HepG2 (cell line): Measurements from ENCODE around the gene PMM2. TPM values are rescaled to one million over a fixed set of nuclear protein-coding genes. Genes with fewer than 3 reads are reported as not detected.

Experiments used
- CBX5 ChIP-seq: sonication (generic); formaldehyde crosslinking; IDR thresholded peaks from 2 replicates; pipeline ENCODE4 v1.4.0; 2020; ENCODE audit warnings: missing genetic modification reagents, borderline replicate concordance
- GABPA ChIP-seq, 2 experiments: IDR thresholded peaks; 2 replicates each; pipeline ENCODE4 v1.6.1; 2011 to 2016; ENCODE audit warnings: low read depth in 2 of 2, low read length in 1 of 2, missing biosample characterization in 1 of 2, missing genetic modification characterization in 1 of 2
- HMG20B ChIP-seq: conservative IDR thresholded peaks from 2 replicates; pipeline ENCODE4 v1.6.1; 2016; ENCODE audit warnings: missing genetic modification reagents, missing compliant biosample characterization
- HOXD1 ChIP-seq: sonication (generic); formaldehyde crosslinking; IDR thresholded peaks from 2 replicates; pipeline ENCODE4 v1.5.0; 2020; ENCODE audit warnings: missing genetic modification reagents
- KDM4B ChIP-seq: sonication (generic); formaldehyde crosslinking; IDR thresholded peaks from 2 replicates; pipeline ENCODE4 v1.4.0; 2020; ENCODE audit warnings: missing genetic modification reagents
- NCOR1 ChIP-seq: fragments of 200-600 bp; sonication (generic); IDR thresholded peaks from 2 replicates; pipeline ENCODE4 v1.7.0; 2017; ENCODE audit warnings: antibody characterized with exemption, low read length, borderline replicate concordance
- ZFP36L2 ChIP-seq: sonication (generic); formaldehyde crosslinking; IDR thresholded peaks from 2 replicates; pipeline ENCODE4 v1.4.0; 2020; ENCODE audit warnings: missing genetic modification reagents
- ZFP90 ChIP-seq: sonication (generic); formaldehyde crosslinking; IDR thresholded peaks from 2 replicates; pipeline ENCODE4 v1.8.0; 2022; ENCODE audit warnings: missing genetic modification reagents, mild to moderate bottlenecking, inconsistent platforms, borderline replicate concordance
- ZNF589 ChIP-seq: sonication (generic); formaldehyde crosslinking; conservative IDR thresholded peaks from 2 replicates; pipeline ENCODE4 v1.8.0; 2022; ENCODE audit warnings: mild to moderate bottlenecking, moderate library complexity, missing genetic modification reagents
- ZNF737 ChIP-seq: sonication (generic); formaldehyde crosslinking; IDR thresholded peaks from 2 replicates; pipeline ENCODE4 v1.5.0; 2020; ENCODE audit warnings: missing genetic modification reagents, mild to moderate bottlenecking, borderline replicate concordance
- ZSCAN12 ChIP-seq: sonication (generic); formaldehyde crosslinking; IDR thresholded peaks from 2 replicates; pipeline ENCODE4 v1.9.0; 2021; ENCODE audit warnings: mild to moderate bottlenecking, missing genetic modification reagents
- polyA plus RNA-seq, 8 experiments: library from polyadenylated mRNA; depleted of rRNA in 3 of 8; stranded (reverse) in 7 of 8; unstranded in 1 of 8; fragments of >200 nt; fragmentation: Illumina TruSeq in 4 of 8; extraction: Trizol in 4 of 8; gene quantifications; 2 replicates each; pipeline versions ENCODE4 v1.2.1 to v1.2.3, GENCODE V29; 2011 to 2016; ENCODE audit warnings: low read depth in 4 of 8, missing spikeins in 1 of 8, mixed read lengths in 1 of 8; ENCODE audit not compliant: insufficient read depth in 1 of 8
- total RNA-seq, 5 experiments: library from RNA; depleted of rRNA; stranded (reverse); fragments of >200 nt; fragmentation: Illumina TruSeq; extraction: Trizol; gene quantifications; 2 replicates each; pipeline ENCODE4 v1.2.3, GENCODE V29; 2016; ENCODE audit warnings: low read depth in 1 of 5
- TF ChIP-seq, protein P1 (sequence below): sonication (generic); formaldehyde crosslinking; IDR thresholded peaks from one replicate; pipeline ENCODE4 v1.5.1; 2020; ENCODE audit warnings: mild to moderate bottlenecking, missing genetic modification reagents; ENCODE audit errors: not compliant biosample characterization
- TF ChIP-seq, protein P2 (sequence below), 2 experiments: sonication (generic) in 1 of 2; formaldehyde crosslinking in 1 of 2; IDR thresholded peaks; 2 replicates each; pipeline versions ENCODE4 v1.4.0 to v1.6.1; 2016 to 2020; ENCODE audit warnings: borderline replicate concordance in 1 of 2, low read depth in 1 of 2, mild to moderate bottlenecking in 1 of 2, missing genetic modification reagents in 1 of 2

PMM2 gene
- total and polyA plus RNA-seq, 2 of the 13 experiments (the other 11 are each of a cell fraction or from before 2014, with no cell fraction given) = 52.2 to 93.7 TPM

DNA sequence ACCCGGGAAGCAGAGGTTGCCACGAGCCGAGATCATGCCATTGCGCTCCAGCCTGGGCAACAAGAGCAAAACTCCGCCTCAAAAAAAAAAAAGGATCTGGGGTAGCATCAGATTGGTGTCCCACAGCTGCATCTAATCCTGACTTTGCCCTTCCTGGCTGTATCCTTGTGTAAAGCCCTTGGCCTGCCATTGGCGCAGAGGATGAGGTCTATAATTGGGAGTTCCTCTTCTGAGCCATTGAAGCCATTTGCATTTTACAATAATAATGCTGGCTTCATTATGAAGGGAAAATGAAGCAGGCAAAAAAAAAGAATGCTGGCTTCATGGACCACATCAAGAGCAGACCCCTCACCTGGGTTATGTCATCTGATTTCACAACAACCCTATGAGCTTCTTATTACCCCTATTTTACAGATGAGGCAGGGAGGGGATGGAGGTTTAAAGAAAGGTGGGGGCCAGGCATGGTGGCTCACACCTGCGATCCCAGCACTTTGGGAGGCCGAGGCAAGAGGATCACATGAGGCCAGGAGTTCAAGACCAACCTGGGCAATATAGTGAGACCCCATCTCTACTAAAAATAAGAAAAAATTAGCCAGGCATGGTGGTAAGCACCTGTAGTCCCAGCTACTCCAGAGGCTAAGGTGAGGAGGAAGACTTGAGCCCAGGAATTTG lies 83.3 kb downstream of the PMM2 start (continued):
- TF ChIP-seq, protein P1, sequence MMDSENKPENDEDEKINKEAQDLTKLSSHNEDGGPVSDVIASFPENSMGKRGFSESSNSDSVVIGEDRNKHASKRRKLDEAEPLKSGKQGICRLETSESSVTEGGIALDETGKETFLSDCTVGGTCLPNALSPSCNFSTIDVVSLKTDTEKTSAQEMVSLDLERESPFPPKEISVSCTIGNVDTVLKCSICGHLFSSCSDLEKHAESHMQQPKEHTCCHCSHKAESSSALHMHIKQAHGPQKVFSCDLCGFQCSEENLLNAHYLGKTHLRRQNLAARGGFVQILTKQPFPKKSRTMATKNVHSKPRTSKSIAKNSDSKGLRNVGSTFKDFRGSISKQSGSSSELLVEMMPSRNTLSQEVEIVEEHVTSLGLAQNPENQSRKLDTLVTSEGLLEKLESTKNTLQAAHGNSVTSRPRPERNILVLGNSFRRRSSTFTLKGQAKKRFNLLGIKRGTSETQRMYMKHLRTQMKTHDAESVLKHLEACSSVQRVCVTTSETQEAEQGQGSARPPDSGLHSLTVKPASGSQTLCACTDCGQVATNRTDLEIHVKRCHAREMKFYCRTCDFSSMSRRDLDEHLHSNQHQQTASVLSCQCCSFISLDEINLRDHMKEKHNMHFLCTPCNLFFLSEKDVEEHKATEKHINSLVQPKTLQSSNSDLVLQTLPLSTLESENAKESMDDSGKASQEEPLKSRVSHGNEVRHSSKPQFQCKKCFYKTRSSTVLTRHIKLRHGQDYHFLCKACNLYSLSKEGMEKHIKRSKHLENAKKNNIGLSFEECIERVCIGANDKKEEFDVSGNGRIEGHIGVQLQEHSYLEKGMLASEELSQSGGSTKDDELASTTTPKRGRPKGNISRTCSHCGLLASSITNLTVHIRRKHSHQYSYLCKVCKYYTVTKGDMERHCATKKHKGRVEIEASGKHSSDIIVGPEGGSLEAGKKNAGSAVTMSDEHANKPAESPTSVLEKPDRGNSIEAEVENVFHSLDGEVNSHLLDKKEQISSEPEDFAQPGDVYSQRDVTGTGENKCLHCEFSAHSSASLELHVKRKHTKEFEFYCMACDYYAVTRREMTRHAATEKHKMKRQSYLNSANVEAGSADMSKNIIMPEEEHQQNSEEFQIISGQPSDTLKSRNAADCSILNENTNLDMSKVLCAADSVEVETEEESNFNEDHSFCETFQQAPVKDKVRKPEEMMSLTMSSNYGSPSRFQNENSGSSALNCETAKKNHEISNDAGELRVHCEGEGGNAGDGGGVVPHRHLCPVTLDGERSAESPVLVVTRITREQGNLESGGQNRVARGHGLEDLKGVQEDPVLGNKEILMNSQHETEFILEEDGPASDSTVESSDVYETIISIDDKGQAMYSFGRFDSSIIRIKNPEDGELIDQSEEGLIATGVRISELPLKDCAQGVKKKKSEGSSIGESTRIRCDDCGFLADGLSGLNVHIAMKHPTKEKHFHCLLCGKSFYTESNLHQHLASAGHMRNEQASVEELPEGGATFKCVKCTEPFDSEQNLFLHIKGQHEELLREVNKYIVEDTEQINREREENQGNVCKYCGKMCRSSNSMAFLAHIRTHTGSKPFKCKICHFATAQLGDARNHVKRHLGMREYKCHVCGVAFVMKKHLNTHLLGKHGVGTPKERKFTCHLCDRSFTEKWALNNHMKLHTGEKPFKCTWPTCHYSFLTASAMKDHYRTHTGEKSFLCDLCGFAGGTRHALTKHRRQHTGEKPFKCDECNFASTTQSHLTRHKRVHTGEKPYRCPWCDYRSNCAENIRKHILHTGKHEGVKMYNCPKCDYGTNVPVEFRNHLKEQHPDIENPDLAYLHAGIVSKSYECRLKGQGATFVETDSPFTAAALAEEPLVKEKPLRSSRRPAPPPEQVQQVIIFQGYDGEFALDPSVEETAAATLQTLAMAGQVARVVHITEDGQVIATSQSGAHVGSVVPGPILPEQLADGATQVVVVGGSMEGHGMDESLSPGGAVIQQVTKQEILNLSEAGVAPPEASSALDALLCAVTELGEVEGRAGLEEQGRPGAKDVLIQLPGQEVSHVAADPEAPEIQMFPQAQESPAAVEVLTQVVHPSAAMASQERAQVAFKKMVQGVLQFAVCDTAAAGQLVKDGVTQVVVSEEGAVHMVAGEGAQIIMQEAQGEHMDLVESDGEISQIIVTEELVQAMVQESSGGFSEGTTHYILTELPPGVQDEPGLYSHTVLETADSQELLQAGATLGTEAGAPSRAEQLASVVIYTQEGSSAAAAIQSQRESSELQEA (CRISPR knock-in tag) = peak; percentile 2
- TF ChIP-seq NCOR1 (no peak), KDM4B (CRISPR knock-in tag) (no peak), ZFP36L2 (CRISPR knock-in tag) (no peak), ZFP90 (CRISPR knock-in tag) (no peak), HOXD1 (CRISPR knock-in tag) (no peak), CBX5 (CRISPR knock-in tag) (no peak), ZSCAN12 (CRISPR knock-in tag) (no peak), ZNF589 (CRISPR knock-in tag) (no peak), ZNF737 (CRISPR knock-in tag) (no peak), HMG20B (CRISPR knock-in tag) (no peak), GABPA (IDR thresholded peaks at IDR 0.05; ENCODE audit: low read depth, low read length) (no peak), GABPA (CRISPR knock-in tag; IDR thresholded peaks at IDR 0.05; ENCODE audit: low read depth) (no peak)
- TF ChIP-seq, protein P2, sequence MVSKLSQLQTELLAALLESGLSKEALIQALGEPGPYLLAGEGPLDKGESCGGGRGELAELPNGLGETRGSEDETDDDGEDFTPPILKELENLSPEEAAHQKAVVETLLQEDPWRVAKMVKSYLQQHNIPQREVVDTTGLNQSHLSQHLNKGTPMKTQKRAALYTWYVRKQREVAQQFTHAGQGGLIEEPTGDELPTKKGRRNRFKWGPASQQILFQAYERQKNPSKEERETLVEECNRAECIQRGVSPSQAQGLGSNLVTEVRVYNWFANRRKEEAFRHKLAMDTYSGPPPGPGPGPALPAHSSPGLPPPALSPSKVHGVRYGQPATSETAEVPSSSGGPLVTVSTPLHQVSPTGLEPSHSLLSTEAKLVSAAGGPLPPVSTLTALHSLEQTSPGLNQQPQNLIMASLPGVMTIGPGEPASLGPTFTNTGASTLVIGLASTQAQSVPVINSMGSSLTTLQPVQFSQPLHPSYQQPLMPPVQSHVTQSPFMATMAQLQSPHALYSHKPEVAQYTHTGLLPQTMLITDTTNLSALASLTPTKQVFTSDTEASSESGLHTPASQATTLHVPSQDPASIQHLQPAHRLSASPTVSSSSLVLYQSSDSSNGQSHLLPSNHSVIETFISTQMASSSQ (IDR thresholded peaks at IDR 0.05; ENCODE audit: low read depth) = no peak
- TF ChIP-seq, protein P2 (CRISPR knock-in tag; IDR thresholded peaks at IDR 0.05; ENCODE audit: borderline replicate concordance) = no peak
